ENCODE measurements around the gene VAV2.

The VAV2 gene

DNA sequence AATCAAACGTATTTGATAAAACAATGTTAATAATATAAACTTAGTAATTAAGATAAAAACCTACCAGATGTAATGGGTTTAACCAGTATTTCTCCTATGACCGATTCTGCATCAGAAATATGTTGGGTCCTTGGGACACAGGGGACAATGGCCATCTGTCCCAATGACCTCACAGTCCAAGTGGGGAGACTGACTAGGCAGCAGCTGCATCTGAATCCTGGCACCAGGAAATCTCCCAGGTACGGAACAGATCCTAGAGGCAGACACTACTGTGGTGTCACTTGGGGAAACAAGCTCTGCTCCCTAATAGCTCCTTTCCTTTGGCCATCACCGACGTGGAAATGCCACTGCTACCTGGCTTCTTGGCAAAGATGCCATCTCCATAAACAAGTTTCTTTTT lies 172.2 kb downstream of the VAV2 start:
- H3K4me3 ChIP-seq (ENCODE audit: low read length) = no peak overlapping the region
- no peak overlapping the region for H3K9ac ChIP-seq (ENCODE audit: low read depth, low read length)
- H3K9me3 ChIP-seq (ENCODE audit: insufficient read depth, low read depth, low read length) = no peaks in the 10 kb centered on the region
- peaks cover 13% of the 10 kb centered on the region for H3K4me1 ChIP-seq (ENCODE audit: insufficient read depth, low read length)
- H3K27ac ChIP-seq (ENCODE audit: low read depth, low read length) = no peak overlapping the region
- 96% methylated on average over 4 of the region's 5 CpGs for WGBS
- H3K27me3 ChIP-seq (ENCODE audit: insufficient read depth, low read length) = no peaks in the 10 kb centered on the region
- H3K36me3 ChIP-seq (ENCODE audit: insufficient read depth, low read length) = no peaks in the 10 kb centered on the region; the same call in 1 of the 2 replicates

DNA sequence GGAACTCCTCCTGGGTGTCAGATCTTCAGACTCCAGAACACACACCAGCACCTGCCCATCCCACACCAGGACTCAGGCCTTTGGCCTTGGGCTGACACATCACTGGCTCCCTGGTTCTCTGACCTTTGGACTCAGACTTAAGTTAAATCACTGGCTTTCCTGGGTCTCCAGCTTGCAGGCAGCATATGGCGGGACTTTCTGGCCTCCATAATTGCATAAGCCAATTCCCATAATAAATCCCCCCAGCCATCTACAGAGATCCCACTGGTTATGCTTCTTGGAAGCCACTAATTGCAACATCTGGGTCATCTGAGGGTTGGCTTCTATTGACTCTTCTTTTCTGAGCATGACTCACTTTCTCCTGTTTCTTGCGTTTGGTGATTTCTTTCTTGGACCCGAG lies 173.7 kb downstream of the VAV2 start:
- 96% methylated on average over 3 of the region's 3 CpGs for WGBS
- no peak overlapping the region for H3K9ac ChIP-seq (ENCODE audit: low read depth, low read length)
- no peak overlapping the region for H3K4me3 ChIP-seq (ENCODE audit: low read length)
- no peaks in the 10 kb centered on the region for H3K4me1 ChIP-seq (ENCODE audit: insufficient read depth, low read length)
- no peaks in the 10 kb centered on the region for H3K9me3 ChIP-seq (ENCODE audit: insufficient read depth, low read depth, low read length)
- no peak overlapping the region for H3K27ac ChIP-seq (ENCODE audit: low read depth, low read length)
- H3K27me3 ChIP-seq (ENCODE audit: insufficient read depth, low read length) = no peaks in the 10 kb centered on the region
- H3K36me3 ChIP-seq (ENCODE audit: insufficient read depth, low read length) = no peaks in the 10 kb centered on the region; the same call in 1 of the 2 replicates

DNA sequence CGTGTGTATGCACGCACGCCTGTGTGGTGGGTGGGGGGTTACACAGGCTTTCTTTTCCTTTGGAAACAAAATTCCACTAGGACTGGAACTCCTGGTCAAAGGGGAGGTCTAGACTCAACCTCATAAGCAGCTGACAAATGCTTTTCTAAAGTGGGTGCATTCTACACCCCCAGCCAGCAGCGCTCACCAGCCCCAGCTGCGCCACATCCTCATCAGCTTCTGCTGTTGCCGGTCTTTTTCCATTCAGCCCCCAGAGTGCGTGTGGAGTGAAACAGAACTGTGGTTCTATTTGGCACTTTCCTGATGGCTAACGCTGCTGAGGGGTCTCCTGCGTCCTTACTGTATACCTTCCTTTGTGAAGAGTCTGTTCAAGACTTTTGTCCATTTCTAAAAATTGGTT lies 176.3 kb downstream of the VAV2 start:
- Histone ChIP-seq H3K27ac (ENCODE audit: low read depth, low read length) (no peak overlapping the region), H3K4me1 (ENCODE audit: insufficient read depth, low read length) (no peaks in the 10 kb centered on the region), H3K36me3 (ENCODE audit: insufficient read depth, low read length) (no peaks in the 10 kb centered on the region; the same call in 1 of the 2 replicates), H3K9me3 (ENCODE audit: insufficient read depth, low read depth, low read length) (no peaks in the 10 kb centered on the region), H3K9ac (ENCODE audit: low read depth, low read length) (no peak overlapping the region), H3K4me3 (ENCODE audit: low read length) (no peak overlapping the region), H3K27me3 (ENCODE audit: insufficient read depth, low read length) (no peaks in the 10 kb centered on the region)
- 97% methylated on average over 9 of the region's 9 CpGs for WGBS

DNA sequence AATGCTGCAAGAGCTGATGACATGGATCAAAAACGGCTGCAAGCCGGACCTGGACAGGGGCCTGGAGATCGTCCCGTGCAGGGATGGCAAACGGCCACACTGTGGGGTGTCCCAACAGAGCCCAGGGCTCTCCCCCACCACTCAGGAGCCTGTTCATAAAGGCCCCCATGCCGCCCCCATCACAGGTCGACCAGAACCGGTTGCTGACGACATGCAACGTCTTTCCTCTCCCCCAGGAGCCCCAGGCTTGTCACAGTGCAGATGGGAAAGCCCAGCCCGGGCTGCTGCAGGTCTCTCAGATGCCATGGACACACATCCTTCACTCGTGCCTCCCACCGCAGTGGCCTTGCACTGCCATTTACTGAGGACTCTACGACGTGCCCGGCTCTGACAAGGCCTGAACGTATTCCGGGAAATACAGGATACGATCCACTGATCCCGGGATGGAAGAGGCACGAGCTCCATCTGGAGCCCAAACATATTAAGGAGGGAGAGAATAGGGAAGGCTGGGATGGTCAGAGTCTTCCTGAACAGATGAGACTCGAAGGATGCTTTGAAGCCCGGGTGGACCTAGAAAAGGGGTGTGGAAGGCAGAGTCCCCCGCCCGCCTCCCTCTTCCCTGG lies 177.4 kb downstream of the VAV2 start:
- Histone ChIP-seq H3K4me3 (ENCODE audit: low read length) (no peak overlapping the region), H3K27ac (ENCODE audit: low read depth, low read length) (no peak overlapping the region), H3K4me1 (ENCODE audit: insufficient read depth, low read length) (no peaks in the 10 kb centered on the region), H3K27me3 (ENCODE audit: insufficient read depth, low read length) (no peaks in the 10 kb centered on the region), H3K9ac (ENCODE audit: low read depth, low read length) (no peak overlapping the region), H3K9me3 (ENCODE audit: insufficient read depth, low read depth, low read length) (no peaks in the 10 kb centered on the region), H3K36me3 (ENCODE audit: insufficient read depth, low read length) (no peaks in the 10 kb centered on the region; the same call in 1 of the 2 replicates)
- WGBS = 92% methylated on average over 25 of the region's 25 CpGs

DNA sequence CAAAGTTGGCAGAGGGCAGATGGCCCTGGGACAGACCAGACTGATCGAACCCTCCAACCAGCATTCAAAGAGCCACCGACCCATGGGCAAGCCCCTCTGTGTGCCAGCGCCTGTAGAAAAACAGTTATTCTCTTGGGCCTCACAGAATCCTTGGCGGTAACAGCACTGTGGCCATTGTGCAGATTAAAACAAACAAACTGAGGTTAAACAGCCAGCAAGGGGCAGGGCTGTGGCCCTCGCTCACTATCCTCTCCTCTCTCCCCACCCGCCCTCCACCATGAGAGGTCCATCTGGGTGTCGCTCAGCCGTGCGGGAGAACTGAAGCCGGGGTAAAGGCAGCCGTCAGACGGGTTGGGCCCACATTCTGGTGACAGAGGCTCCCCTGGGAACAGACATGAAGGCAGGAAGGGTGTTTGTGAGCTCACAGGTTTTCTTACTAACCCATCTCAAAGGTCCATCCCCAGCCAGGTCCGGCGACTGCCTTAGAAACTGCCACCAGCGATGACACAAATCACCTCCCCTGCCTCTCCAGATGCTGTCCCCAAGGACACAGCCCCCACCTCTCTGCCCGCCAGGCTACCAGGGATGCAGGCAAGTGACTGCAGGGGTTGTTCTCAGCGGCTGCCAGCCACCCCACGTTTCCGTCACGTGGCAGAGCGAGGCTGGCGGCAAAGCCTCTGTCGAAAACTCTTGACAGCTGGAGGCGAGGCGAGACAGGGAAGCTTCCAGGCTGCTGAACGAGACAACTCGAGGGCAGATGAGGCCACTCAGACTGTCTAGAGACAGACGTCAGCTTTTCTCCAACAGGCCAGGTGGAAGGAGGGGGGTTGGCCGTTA lies 178.2 kb downstream of the VAV2 start:
- Histone ChIP-seq H3K9me3 (ENCODE audit: insufficient read depth, low read depth, low read length) (no peaks in the 10 kb centered on the region), H3K4me3 (ENCODE audit: low read length) (no peak overlapping the region), H3K4me1 (ENCODE audit: insufficient read depth, low read length) (no peaks in the 10 kb centered on the region), H3K27me3 (ENCODE audit: insufficient read depth, low read length) (no peaks in the 10 kb centered on the region), H3K9ac (ENCODE audit: low read depth, low read length) (no peak overlapping the region), H3K36me3 (ENCODE audit: insufficient read depth, low read length) (no peaks in the 10 kb centered on the region; the same call in 1 of the 2 replicates), H3K27ac (ENCODE audit: low read depth, low read length) (no peak overlapping the region)
- 93% methylated on average over 29 of the region's 29 CpGs for WGBS

DNA sequence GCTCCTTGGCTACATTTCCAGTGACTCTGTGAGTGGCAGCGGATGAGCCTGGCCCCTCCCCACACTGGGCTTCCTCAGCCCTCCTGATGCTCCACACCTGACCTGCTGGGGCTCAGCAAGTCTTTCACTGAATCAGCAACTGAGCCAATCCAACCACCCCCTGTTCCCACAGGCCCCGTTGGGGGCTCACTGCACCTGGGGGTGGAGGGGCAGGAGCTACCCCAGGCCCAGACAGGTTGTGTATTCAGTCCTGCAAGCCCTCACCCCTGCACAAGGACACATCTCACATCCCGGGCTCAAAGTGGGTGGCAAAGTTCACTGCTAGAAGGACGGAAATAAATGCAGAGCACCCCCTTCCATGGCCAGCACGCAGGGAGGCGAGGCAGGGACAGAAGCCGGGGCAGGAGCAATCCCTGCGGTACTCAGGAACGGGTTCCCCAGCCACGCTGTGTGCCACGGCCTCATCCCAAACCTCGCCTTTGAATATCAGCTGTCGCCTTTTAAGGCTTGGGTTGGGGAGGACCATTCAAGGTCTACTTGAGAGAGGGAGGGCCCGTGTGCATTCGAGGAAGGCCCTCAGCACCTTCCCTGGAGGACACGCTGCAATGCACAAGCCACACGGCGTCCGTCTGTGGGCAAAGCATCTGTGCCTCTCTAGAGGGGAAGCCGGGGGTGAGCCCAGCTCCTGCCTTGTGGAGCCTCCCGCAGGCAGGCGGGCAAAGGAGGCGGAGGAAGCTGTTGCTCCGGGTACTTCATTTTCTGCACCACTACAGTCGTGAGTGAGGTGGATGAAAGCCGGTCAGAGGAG lies 179.0 kb downstream of the VAV2 start:
- H3K9me3 ChIP-seq (ENCODE audit: insufficient read depth, low read depth, low read length) = no peaks in the 10 kb centered on the region
- H3K4me1 ChIP-seq (ENCODE audit: insufficient read depth, low read length) = no peaks in the 10 kb centered on the region
- no peaks in the 10 kb centered on the region; the same call in 1 of the 2 replicates for H3K36me3 ChIP-seq (ENCODE audit: insufficient read depth, low read length)
- no peak overlapping the region for H3K9ac ChIP-seq (ENCODE audit: low read depth, low read length)
- no peak overlapping the region for H3K27ac ChIP-seq (ENCODE audit: low read depth, low read length)
- no peak overlapping the region for H3K4me3 ChIP-seq (ENCODE audit: low read length)
- WGBS = 95% methylated on average over 26 of the region's 26 CpGs
- no peaks in the 10 kb centered on the region for H3K27me3 ChIP-seq (ENCODE audit: insufficient read depth, low read length)

DNA sequence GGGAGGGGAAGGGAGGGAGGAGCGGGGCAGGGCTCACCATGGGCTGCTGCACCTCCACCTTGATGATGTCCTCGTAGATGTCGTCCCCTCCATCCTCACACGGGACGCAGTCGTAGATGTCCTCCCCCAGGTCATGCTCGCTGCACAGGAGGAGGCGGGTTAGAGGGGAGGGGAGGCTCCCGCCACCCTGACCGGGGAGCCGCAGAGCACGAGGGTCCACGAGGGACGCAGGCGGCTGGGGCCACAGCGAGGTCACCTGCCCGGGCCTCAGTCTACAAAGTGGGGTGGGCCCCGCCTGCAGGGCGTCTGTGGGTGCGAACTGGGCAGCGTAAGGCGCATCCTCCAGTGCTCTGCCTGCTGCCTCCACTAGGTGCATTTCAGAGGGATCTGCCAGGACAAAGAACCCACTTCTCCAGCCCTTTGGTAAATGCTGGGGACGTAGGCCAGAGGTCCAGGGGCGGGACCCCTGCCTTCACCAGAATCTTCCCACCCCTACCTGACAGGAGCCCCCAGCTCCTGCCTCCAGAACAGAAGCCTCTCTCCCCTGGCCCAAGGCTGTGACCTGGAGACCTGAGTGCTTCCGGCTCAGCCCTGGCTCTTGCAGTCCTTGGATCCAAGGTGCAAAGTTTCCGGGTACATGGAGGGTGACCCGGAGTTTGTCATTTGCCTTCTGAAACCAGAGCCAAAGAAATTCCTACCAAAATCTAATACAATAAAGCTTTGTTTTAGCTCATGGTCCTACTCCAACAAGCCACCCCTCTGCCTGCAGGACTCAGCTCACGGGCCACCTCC lies 179.9 kb downstream of the VAV2 start:
- no peaks in the 10 kb centered on the region for H3K4me1 ChIP-seq (ENCODE audit: insufficient read depth, low read length)
- H3K9ac ChIP-seq (ENCODE audit: low read depth, low read length) = no peak overlapping the region
- no peaks in the 10 kb centered on the region for H3K27me3 ChIP-seq (ENCODE audit: insufficient read depth, low read length)
- H3K9me3 ChIP-seq (ENCODE audit: insufficient read depth, low read depth, low read length) = no peaks in the 10 kb centered on the region
- no peak overlapping the region for H3K27ac ChIP-seq (ENCODE audit: low read depth, low read length)
- H3K36me3 ChIP-seq (ENCODE audit: insufficient read depth, low read length) = peaks cover 3% of the 10 kb centered on the region; the same call in 1 of the 2 replicates
- H3K4me3 ChIP-seq (ENCODE audit: low read length) = no peak overlapping the region
- WGBS = 94% methylated on average over 28 of the region's 28 CpGs

DNA sequence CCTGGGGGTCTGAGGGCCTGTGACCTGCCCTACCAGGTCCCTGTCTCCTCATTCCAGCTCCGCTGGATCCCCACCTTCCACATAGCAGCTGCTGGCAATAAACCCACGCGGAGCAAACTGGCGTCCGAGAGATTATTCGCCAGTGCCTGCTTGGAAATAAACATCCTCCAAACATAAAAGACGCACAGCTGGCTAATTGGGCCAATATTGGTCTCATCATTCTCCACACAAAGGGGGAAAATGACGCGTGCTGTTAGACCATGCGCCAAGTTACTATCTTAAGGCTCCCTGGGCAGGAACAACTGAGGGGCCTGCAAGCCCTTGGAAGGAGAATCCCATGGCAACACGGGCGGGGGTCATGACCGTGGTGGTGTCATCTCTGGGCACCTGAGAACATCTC lies 180.7 kb downstream of the VAV2 start:
- H3K9me3 ChIP-seq (ENCODE audit: insufficient read depth, low read depth, low read length) = no peaks in the 10 kb centered on the region
- 97% methylated on average over 13 of the region's 13 CpGs for WGBS
- H3K4me1 ChIP-seq (ENCODE audit: insufficient read depth, low read length) = no peaks in the 10 kb centered on the region
- peaks cover 6% of the 10 kb centered on the region; the same call in 1 of the 2 replicates for H3K36me3 ChIP-seq (ENCODE audit: insufficient read depth, low read length)
- no peak overlapping the region for H3K4me3 ChIP-seq (ENCODE audit: low read length)
- H3K27me3 ChIP-seq (ENCODE audit: insufficient read depth, low read length) = no peaks in the 10 kb centered on the region
- H3K9ac ChIP-seq (ENCODE audit: low read depth, low read length) = no peak overlapping the region
- H3K27ac ChIP-seq (ENCODE audit: low read depth, low read length) = no peak overlapping the region

DNA sequence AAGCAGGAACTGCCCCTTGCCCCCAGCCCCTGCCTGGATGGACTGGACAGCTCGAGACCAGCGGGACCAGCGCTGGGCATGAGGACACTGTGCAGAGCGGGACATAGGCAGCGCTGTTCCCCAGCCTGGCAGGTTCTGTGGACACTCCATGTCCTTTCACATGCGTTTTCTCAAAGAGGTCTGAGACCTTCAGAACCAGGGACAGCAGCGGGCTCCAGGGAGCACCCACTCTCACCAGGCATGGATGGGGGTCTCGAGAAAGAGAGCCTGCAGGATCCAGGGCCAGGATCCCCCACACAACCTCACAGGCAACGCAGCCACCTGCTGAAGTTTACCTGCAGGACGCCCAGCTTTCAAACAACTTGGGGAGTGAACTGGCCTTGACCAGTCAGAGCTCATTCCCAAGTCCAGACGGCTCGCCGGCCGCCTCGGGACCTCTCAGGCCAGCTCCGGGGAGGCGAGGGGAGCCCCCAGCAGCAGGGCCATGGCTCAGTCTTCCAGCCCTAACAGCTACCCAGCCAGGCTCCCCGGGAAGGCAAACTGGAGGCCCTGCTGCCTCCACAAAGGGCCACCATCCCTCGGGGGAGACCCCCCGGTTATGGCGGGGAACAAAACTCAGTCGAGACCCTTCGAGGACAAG lies 181.4 kb downstream of the VAV2 start:
- Histone ChIP-seq H3K27me3 (ENCODE audit: insufficient read depth, low read length) (no peaks in the 10 kb centered on the region), H3K9me3 (ENCODE audit: insufficient read depth, low read depth, low read length) (no peaks in the 10 kb centered on the region), H3K36me3 (ENCODE audit: insufficient read depth, low read length) (peaks cover 6% of the 10 kb centered on the region; the same call in 1 of the 2 replicates), H3K4me1 (ENCODE audit: insufficient read depth, low read length) (no peaks in the 10 kb centered on the region), H3K27ac (ENCODE audit: low read depth, low read length) (no peak overlapping the region), H3K4me3 (ENCODE audit: low read length) (no peak overlapping the region), H3K9ac (ENCODE audit: low read depth, low read length) (no peak overlapping the region; the same call in 1 of the 2 replicates)
- WGBS = 93% methylated on average over 23 of the region's 23 CpGs

DNA sequence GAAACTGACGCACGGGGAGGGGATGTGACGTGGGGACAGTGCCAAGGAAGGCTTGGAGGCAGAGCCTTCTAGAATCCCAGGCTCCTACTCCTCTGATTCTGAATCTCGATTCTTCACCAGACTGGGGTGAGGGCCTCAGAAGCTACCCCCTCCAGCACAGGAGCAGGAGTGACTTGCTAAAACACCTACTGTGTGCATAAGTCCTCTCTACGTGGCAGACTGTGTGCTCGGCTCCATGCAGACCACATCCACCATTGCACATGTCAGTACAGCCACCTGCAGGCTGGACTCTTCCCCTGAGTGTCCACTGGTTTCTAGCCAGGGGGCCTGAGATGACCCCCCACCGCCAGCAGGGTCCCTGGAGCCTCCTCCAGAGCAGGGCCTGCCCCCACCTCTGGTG lies 182.8 kb downstream of the VAV2 start:
- Histone ChIP-seq H3K27ac (ENCODE audit: low read depth, low read length) (no peak overlapping the region), H3K36me3 (ENCODE audit: insufficient read depth, low read length) (peaks cover 6% of the 10 kb centered on the region; the same call in 1 of the 2 replicates), H3K9ac (ENCODE audit: low read depth, low read length) (no peak overlapping the region), H3K27me3 (ENCODE audit: insufficient read depth, low read length) (no peaks in the 10 kb centered on the region), H3K4me1 (ENCODE audit: insufficient read depth, low read length) (no peaks in the 10 kb centered on the region), H3K4me3 (ENCODE audit: low read length) (no peak overlapping the region), H3K9me3 (ENCODE audit: insufficient read depth, low read depth, low read length) (no peaks in the 10 kb centered on the region)
- 94% methylated on average over 7 of the region's 7 CpGs for WGBS

Measured in HUES64 (cell line).